GM15510 (cell line): ENCODE results near the gene AP5M1.

Experiments
- POLR2A ChIP-seq: IDR thresholded peaks from 3 replicates; pipeline ENCODE4 v1.6.1; 2011; ENCODE audit warnings: borderline replicate concordance; ENCODE audit not compliant: insufficient read length; ENCODE audit errors: extremely low read depth

Gene AP5M1

GRCh38 chr14:57287745-57288144, 19.0 kb downstream of the AP5M1 start:
- TF ChIP-seq POLR2A, result no peak

- TF ChIP-seq POLR2A, result no peak
These were observed 22.0 kb downstream of the AP5M1 start for GRCh38 chr14:57290751-57291150.

DNA sequence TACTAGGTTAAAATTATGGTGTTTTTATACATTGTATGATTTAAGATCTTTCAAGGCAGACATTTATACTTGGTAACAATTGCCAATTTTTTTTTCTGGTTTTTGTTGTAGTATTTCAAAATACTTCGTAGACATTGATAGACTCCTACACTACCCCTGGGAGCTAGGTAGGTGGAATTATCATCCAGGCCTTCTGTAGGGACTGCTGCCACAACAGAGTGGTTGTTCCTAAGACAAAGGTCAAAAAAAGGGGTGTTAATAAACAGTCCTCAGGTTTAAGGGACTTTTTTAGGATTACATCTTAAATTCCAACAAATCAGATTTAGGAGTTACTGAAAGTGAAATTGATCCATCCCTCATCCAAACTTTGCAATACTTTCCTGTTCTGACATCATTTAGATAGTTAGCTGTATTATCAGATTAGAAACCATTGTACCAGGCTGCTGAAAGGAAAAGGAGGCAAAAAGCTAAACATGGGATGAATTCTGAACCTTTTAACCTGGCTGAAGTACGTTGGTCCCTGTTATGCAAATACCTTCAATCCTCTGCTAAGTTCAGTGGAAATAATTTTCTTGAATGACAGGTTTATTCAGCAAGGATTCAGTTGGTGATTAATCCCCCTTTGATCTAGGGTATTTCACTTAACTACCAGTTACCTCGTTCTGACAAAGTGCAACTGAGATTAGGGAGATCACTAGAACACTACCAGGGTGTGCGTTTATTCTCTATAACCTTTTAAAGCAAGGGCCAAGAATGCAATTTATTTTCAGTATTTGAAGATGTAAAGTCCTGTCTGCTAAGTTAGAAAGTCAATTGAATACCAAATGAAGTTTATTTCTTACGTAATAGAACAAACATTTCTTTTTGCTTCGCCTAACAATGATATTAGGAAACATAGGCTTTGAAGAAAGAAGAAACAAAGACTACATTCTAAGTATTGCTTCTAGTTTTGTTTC, 23.2 kb downstream of the AP5M1 start:
- TF ChIP-seq POLR2A, result no peak

GRCh38 chr14:57293866-57294837, 25.4 kb downstream of the AP5M1 start:
- TF ChIP-seq POLR2A, result no peak

DNA sequence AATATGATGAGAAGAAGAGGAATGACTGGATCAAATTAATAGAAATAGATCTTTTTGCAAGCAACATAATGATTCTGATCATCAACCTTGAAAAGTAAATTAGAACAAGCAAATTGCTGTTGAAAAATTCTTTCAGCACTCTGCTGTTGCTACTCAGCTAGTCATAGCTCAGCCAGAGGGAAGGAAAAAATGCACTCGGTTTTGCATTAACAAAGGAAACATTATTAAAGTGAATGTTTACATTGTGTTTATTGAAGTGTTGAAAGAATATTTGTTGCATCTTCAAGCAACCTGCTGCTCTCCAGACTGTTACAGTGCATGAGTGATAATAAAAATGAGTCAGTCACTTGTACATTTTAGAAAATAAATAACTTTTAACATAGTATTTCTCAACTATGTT, 26.5 kb downstream of the AP5M1 start:
- no peak for TF ChIP-seq POLR2A

DNA sequence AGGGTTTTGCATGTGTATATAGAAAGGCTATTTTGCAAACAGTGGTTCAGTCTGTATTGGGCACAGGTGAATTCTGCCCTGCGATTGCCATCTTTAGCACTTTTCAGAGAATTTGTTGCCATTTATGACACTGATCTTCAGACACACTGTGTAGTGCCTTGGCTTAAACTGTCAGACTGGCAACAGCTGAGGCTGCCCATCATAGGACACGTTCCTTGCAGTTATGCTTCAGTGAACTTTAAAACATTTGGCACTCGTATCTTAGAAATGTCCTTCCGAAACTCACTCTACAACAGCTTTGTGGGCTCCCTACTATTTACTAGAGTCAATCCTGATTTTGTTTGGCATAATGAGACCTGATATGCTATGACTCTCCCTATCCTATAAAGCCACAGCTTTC, 29.1 kb downstream of the AP5M1 start:
- no peak for TF ChIP-seq POLR2A

DNA sequence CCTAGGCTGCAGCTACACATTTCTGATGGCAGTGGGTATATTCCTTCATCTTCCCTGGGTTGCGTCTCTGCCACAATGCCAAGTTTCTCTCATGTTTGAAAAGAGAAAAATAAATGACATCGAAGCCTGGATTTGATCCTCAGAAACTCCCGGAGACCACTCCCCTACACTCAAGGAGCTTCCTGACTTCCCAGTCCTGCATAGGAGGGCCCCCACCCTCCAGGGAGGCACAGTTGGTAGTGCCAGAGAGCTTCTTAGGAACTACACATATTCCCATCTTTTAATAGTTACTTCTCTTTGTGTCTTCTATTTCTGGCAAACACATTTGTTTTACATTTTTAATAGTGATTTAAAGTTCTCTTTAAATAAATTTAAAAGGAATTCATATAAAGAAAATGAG, 30.7 kb downstream of the AP5M1 start:
- no peak for TF ChIP-seq POLR2A

DNA sequence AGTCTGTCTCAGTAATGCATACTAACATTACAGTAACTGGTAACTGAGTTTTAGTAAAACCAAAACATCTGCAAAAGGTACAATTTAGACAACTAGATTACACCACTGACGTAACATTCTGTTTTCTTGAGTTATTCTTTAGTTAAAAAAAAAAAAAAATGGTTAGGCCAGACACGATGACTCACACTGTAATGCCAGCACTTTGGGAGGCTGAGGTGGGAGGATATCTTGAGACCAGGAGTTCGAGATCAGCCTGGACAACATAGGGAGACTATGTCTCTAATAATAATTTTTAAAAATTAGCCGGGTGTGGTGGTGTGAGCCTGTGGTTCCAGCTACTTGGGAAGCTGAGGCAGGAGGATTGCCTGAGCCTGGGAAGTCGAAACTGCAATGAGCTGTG, 34.1 kb downstream of the AP5M1 start:
- TF ChIP-seq POLR2A, result no peak

GRCh38 chr14:57314396-57315089, 45.8 kb downstream of the AP5M1 start:
- TF ChIP-seq POLR2A, result no peak

DNA sequence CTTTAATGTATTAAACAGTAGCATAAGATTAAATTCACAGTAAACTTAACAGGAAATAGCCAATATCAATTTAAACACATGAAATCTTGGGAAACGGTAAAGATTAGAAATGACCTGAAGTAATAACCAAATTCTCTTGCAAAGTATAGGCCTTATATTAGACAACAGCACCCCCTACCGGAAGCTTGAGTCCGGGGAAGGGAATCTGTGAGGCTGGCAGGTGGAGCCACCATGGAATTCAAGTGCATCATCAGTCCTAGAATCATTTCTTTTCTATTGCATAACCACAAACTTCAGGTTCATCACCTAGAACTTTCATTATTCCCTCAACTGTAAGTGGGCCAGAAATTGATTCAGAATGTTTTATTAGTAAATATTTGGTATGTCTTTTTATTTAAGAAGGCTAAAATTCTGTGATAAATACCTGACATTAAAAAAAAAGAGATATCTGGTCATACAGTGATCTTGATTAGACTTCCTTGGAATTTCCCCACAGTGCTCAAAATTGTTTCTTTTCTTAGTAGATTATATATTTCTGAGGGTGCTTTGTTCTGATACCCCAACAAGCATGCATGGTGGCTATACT, 48.6 kb downstream of the AP5M1 start:
- no peak for TF ChIP-seq POLR2A

GRCh38 chr14:57319636-57320192, 50.9 kb downstream of the AP5M1 start:
- no peak for TF ChIP-seq POLR2A

DNA sequence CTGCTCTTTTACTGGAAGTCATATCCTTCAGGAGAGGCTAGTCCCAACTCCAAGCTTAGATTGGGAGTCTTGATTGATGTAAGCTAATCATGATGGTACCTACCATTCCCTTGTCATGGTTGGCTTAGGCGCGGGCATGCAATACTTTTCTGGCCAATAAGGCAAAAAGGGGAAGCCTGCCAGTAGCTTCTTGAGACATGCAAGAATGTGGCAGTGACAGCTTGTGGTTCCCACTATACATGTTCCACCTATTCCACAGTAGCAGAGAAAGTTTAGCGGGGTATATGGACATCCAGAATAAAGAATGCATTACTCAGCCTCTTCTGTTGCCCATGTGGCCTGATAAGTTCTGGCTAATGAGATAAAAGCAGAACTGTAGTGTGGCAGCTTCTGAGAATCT, 55.0 kb downstream of the AP5M1 start:
- no peak for TF ChIP-seq POLR2A

GRCh38 chr14:57326253-57326652, 57.5 kb downstream of the AP5M1 start:
- TF ChIP-seq POLR2A, result no peak

GRCh38 chr14:57329833-57330232, 61.1 kb downstream of the AP5M1 start:
- TF ChIP-seq POLR2A, result no peak
